Keratinocyte (primary cell): ENCODE measurements around the gene ABCD1. TPM values are rescaled to one million over a fixed set of nuclear protein-coding genes. Genes with fewer than 3 reads are reported as not detected.

Experiments used
- DNase-seq: peaks from one replicate; pipeline ENCODE4 v3.0.0-alpha.2; 2011; ENCODE audit warnings: low read depth, missing footprints, low spot score
- FAIRE-seq: peaks from 2 replicates; lab custom pipeline; 2011; peaks lifted over from hg19 to GRCh38; lab: Jason Lieb, UNC
- H2AFZ ChIP-seq: 2 replicates; pipeline ENCODE4 v1.6.0; 2012; ENCODE audit warnings: low read length, control low read depth, inconsistent platforms; ENCODE audit not compliant: control insufficient read depth
- H3K27ac ChIP-seq: 2 replicates; pipeline ENCODE4 v1.5.1; 2011; ENCODE audit warnings: low read length; ENCODE audit not compliant: control insufficient read depth, insufficient read depth
- H3K27me3 ChIP-seq: 3 replicates; pipeline ENCODE4 v1.6.0; 2011; ENCODE audit warnings: low read length; ENCODE audit not compliant: control insufficient read depth, insufficient read depth; ENCODE audit errors: extremely low read depth
- H3K36me3 ChIP-seq, 2 experiments: 2 replicates in 1 of 2; 3 replicates in 1 of 2; pipeline ENCODE4 v1.5.1; 2011; ENCODE audit warnings: low read length in 2 of 2, mild to moderate bottlenecking in 1 of 2; ENCODE audit not compliant: control insufficient read depth in 2 of 2, insufficient read depth in 2 of 2; ENCODE audit errors: extremely low read depth in 1 of 2
- H3K4me1 ChIP-seq: 3 replicates; pipeline ENCODE4 v1.5.1; 2011; ENCODE audit warnings: low read length; ENCODE audit not compliant: control insufficient read depth, insufficient read depth; ENCODE audit errors: extremely low read depth
- H3K4me2 ChIP-seq: 3 replicates; pipeline ENCODE4 v1.6.0; 2011; ENCODE audit warnings: low read depth, low read length; ENCODE audit not compliant: control insufficient read depth, insufficient read depth; ENCODE audit errors: extremely low read depth
- H3K4me3 ChIP-seq, 3 experiments: fragments of 200-600 bp in 1 of 3; sonication (generic) in 1 of 3; 2 replicates in 2 of 3; 3 replicates in 1 of 3; pipeline ENCODE4 v1.5.1; 2011 to 2016; ENCODE audit warnings: low read length in 3 of 3, mild to moderate bottlenecking in 3 of 3, control low read depth in 2 of 3, inconsistent platforms in 1 of 3, low read depth in 1 of 3, mixed read lengths in 1 of 3, mixed run types in 1 of 3, moderate library complexity in 1 of 3; ENCODE audit not compliant: control insufficient read depth in 2 of 3, insufficient read depth in 2 of 3; ENCODE audit errors: extremely low read depth in 1 of 3
- H3K79me2 ChIP-seq: 2 replicates; pipeline ENCODE4 v1.6.0; 2012; ENCODE audit warnings: low read length; ENCODE audit not compliant: control insufficient read depth, insufficient read depth
- H3K9ac ChIP-seq: 3 replicates; pipeline ENCODE4 v1.6.0; 2011; ENCODE audit warnings: low read length; ENCODE audit not compliant: control insufficient read depth, insufficient read depth; ENCODE audit errors: extremely low read depth
- H3K9me1 ChIP-seq: 3 replicates; pipeline ENCODE4 v1.6.0; 2011; ENCODE audit warnings: low read length; ENCODE audit not compliant: control insufficient read depth, insufficient read depth; ENCODE audit errors: extremely low read depth
- H3K9me3 ChIP-seq: 2 replicates; pipeline ENCODE4 v1.5.1; 2012; ENCODE audit warnings: low read depth, low read length; ENCODE audit not compliant: control insufficient read depth
- H4K20me1 ChIP-seq: 3 replicates; pipeline ENCODE4 v1.6.0; 2011; ENCODE audit warnings: low read length; ENCODE audit not compliant: control insufficient read depth, insufficient read depth; ENCODE audit errors: extremely low read depth
- EZH2 ChIP-seq: IDR thresholded peaks from one replicate; pipeline ENCODE4 v1.6.1; 2012; ENCODE audit warnings: inconsistent platforms, mild to moderate bottlenecking, low read length, moderate library complexity
- dilution Hi-C: fragments of 300-500 bp; cut with MboI; formaldehyde crosslinking; loops from one replicate; pipeline ENCODE4 v1.7.0; 2020; ENCODE audit warnings: low sequenced_read_pairs; ENCODE audit not compliant: extremely low pct_ligation_motif_present
- polyA plus RNA-seq, 5 experiments: library from polyadenylated mRNA; depleted of rRNA in 3 of 5; stranded (reverse) in 3 of 5; stranded (forward) in 1 of 5; unstranded in 1 of 5; fragments of >200 nt; gene quantifications; 1 replicate in 1 of 5; 2 replicates in 3 of 5; 3 replicates in 1 of 5; pipeline versions ENCODE4 v1.2.1 to v1.2.3, GENCODE V29; 2011 to 2012; ENCODE audit warnings: missing spikeins in 2 of 5, low read depth in 1 of 5, low replicate concordance in 1 of 5
- TF ChIP-seq, protein P1 (sequence below), 3 experiments: IDR thresholded peaks in 1 of 3; conservative IDR thresholded peaks in 1 of 3; optimal IDR thresholded peaks in 1 of 3; 2 replicates in 2 of 3; 3 replicates in 1 of 3; pipeline versions ENCODE3 to v1.5.1; 2011; ENCODE audit warnings: low read length in 3 of 3, mild to moderate bottlenecking in 3 of 3, moderate library complexity in 2 of 3, control low read depth in 1 of 3, inconsistent platforms in 1 of 3; ENCODE audit not compliant: insufficient read depth in 2 of 3; ENCODE audit errors: extremely low read depth in 1 of 3

ABCD1 gene
- polyA plus RNA-seq, 1 donor (not counting 4 experiments of a cell fraction or from before 2014, with no cell fraction given) = 0.81 TPM

- no peaks in the 10 kb centered on the region for H3K27me3 ChIP-seq
- no peaks in the 10 kb centered on the region for H3K9me1 ChIP-seq
- peaks cover 7% of the 10 kb centered on the region for H3K4me1 ChIP-seq
- no peak overlapping the region for H3K4me2 ChIP-seq
- FAIRE-seq (no peak), DNase-seq (no peak)
- H3K79me2 ChIP-seq = no peaks in the 10 kb centered on the region
- H3K9ac ChIP-seq = no peak overlapping the region
- H3K9me3 ChIP-seq = no peaks in the 10 kb centered on the region
- no peak overlapping the region for H3K27ac ChIP-seq
- no peaks in the 10 kb centered on the region for H4K20me1 ChIP-seq
- TF ChIP-seq EZH2 = no peak
- TF ChIP-seq, protein P1, sequence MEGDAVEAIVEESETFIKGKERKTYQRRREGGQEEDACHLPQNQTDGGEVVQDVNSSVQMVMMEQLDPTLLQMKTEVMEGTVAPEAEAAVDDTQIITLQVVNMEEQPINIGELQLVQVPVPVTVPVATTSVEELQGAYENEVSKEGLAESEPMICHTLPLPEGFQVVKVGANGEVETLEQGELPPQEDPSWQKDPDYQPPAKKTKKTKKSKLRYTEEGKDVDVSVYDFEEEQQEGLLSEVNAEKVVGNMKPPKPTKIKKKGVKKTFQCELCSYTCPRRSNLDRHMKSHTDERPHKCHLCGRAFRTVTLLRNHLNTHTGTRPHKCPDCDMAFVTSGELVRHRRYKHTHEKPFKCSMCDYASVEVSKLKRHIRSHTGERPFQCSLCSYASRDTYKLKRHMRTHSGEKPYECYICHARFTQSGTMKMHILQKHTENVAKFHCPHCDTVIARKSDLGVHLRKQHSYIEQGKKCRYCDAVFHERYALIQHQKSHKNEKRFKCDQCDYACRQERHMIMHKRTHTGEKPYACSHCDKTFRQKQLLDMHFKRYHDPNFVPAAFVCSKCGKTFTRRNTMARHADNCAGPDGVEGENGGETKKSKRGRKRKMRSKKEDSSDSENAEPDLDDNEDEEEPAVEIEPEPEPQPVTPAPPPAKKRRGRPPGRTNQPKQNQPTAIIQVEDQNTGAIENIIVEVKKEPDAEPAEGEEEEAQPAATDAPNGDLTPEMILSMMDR (optimal IDR thresholded peaks at IDR 0.05 in 1 of 3, IDR thresholded peaks at IDR 0.05 in 1 of 3, conservative IDR thresholded peaks at IDR 0.05 in 1 of 3; ENCODE audit: extremely low read depth in 1 of 3, insufficient read depth in 2 of 3, low read length in 3 of 3) = no peak
- H2AFZ ChIP-seq = no peak overlapping the region
- dilution Hi-C loops = no loop called here
- no peak overlapping the region for H3K4me3 ChIP-seq
- H3K36me3 ChIP-seq = peaks cover 0 to 4% of the 10 kb centered on the region in 2 experiments
Measured at GRCh38 chrX:153778181-153778580, 53.5 kb downstream of the ABCD1 start.

GRCh38 chrX:153778684-153779101 lies 54.0 kb downstream of the ABCD1 start:
- Histone ChIP-seq H4K20me1 (no peaks in the 10 kb centered on the region), H3K4me2 (no peak overlapping the region), H3K27ac (no peak overlapping the region), H3K9ac (no peak overlapping the region), H3K4me3 (no peak overlapping the region), H2AFZ (no peak overlapping the region), H3K4me1 (peaks cover 7% of the 10 kb centered on the region), H3K9me1 (no peaks in the 10 kb centered on the region), H3K36me3 (peaks cover 0 to 4% of the 10 kb centered on the region in 2 experiments), H3K27me3 (no peaks in the 10 kb centered on the region), H3K79me2 (no peaks in the 10 kb centered on the region), H3K9me3 (no peaks in the 10 kb centered on the region)
- dilution Hi-C loops = no loop called here
- no peak for FAIRE-seq
- DNase-seq = peak; percentile 26
- TF ChIP-seq EZH2 = no peak
- TF ChIP-seq, protein P1 (optimal IDR thresholded peaks at IDR 0.05 in 1 of 3, IDR thresholded peaks at IDR 0.05 in 1 of 3, conservative IDR thresholded peaks at IDR 0.05 in 1 of 3; ENCODE audit: extremely low read depth in 1 of 3, insufficient read depth in 2 of 3, low read length in 3 of 3) = peak in 2 of 3 experiments; percentile 15 to 21
